Fibroblast of villous mesenchyme (primary cell): ENCODE data around the gene NOX3. TPM values are rescaled to one million over a fixed set of nuclear protein-coding genes. Genes with fewer than 3 reads are reported as not detected.
"Not testable (repeated sequence)": the region's sequence is repeated elsewhere in the genome, so short reads cannot be mapped to it uniquely, and the experiment has no call there.

ENCODE experiments used
- DNase-seq: peaks from one replicate; pipeline ENCODE4 v3.0.0-alpha.2; 2010; ENCODE audit warnings: low read depth
- H3K4me3 ChIP-seq: 2 replicates; pipeline ENCODE4 v1.5.1; 2011; ENCODE audit warnings: low read depth, mild to moderate bottlenecking, low read length
- total RNA-seq: library from RNA; depleted of rRNA; stranded (reverse); fragments of >200 nt; gene quantifications from 2 replicates; pipeline ENCODE4 v1.2.3, GENCODE V29; 2012
- TF ChIP-seq, protein P1 (sequence below): IDR thresholded peaks from 2 replicates; pipeline ENCODE4 v1.5.1; 2012; ENCODE audit warnings: low read depth, mild to moderate bottlenecking, low read length; ENCODE audit not compliant: insufficient read depth

Gene NOX3
- total RNA-seq, 1 donor, result not detected

- H3K4me3 ChIP-seq, result no peak overlapping the region
- DNase-seq, result no peak
- TF ChIP-seq, protein P1, sequence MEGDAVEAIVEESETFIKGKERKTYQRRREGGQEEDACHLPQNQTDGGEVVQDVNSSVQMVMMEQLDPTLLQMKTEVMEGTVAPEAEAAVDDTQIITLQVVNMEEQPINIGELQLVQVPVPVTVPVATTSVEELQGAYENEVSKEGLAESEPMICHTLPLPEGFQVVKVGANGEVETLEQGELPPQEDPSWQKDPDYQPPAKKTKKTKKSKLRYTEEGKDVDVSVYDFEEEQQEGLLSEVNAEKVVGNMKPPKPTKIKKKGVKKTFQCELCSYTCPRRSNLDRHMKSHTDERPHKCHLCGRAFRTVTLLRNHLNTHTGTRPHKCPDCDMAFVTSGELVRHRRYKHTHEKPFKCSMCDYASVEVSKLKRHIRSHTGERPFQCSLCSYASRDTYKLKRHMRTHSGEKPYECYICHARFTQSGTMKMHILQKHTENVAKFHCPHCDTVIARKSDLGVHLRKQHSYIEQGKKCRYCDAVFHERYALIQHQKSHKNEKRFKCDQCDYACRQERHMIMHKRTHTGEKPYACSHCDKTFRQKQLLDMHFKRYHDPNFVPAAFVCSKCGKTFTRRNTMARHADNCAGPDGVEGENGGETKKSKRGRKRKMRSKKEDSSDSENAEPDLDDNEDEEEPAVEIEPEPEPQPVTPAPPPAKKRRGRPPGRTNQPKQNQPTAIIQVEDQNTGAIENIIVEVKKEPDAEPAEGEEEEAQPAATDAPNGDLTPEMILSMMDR, result no peak
Observed at GRCh38 chr6:155487371-155488130, 31.9 kb upstream of the NOX3 start.

- DNase-seq, result no peak
- TF ChIP-seq, protein P1, result no peak
- no peak overlapping the region for H3K4me3 ChIP-seq
Observed at GRCh38 chr6:155486721-155487294, 31.2 kb upstream of the NOX3 start.

- DNase-seq, result no peak
- H3K4me3 ChIP-seq, result no peak overlapping the region
- TF ChIP-seq, protein P1, result no peak
Observed at GRCh38 chr6:155485756-155486155, 30.1 kb upstream of the NOX3 start.

DNA sequence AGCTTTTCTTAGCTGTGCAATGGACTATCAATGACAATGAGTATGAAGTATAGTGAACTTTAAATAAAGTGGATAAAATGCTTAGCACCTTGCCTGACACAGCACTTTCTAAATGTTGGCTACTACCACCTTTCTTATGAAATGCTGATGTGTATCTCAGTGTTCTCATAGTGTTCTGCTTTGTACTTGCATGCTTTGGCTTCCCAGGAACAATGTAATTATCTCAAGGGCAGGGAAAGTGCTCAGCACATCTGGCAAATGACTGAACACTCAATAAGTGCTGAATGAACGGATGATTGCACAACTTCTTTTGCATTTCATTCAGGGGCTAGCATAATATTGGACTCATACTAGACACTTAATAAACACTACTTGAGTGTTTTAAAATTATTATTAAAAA is 28.2 kb upstream of the NOX3 start:
- DNase-seq, result peak; percentile 62
- no peak overlapping the region for H3K4me3 ChIP-seq
- TF ChIP-seq, protein P1, result no peak

DNA sequence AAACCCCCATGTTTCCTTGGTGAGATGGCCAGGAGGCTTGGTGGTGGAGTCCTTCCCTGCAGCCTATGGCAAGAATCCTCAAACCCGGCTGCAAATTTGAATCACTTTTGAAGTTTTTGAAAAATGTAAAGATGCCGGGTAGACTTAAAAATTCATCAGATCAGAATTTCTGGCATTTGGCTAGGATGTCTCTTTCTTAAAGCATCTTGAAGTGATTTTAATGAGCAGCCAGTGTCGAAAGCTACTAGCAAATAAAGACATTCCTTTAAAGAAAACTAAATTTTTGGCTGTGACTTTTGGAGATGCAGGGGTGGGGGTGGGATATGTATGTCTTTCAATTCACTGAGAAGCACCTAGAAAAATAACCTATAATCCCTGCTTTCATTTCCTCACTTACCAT is 25.6 kb upstream of the NOX3 start:
- peak; percentile 8 for DNase-seq
- TF ChIP-seq, protein P1, result no peak
- no peak overlapping the region for H3K4me3 ChIP-seq

- H3K4me3 ChIP-seq, result no peak overlapping the region
- TF ChIP-seq, protein P1, result no peak
- DNase-seq, result peak; percentile 74
Observed at GRCh38 chr6:155473741-155474140, 18.1 kb upstream of the NOX3 start.

DNA sequence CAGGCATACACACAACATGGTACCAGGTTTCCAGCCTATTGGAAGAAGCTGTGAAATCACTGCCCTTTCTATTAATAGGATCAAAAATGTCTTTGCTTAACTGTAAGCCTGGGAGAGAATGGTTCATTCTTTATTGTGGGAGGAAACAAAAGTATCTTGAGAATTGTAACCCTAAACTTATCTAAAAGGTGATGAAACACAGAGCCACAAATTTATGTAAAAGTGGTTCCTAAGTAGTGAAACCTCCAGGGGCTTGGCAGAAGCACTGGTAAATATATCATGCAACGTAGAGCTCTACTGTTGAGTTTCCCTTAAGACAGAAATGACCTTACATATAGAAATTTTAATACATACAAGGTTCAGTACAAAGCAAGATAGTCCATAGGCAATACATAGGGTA is 17.2 kb upstream of the NOX3 start:
- TF ChIP-seq, protein P1, result no peak
- peak; percentile 67 for DNase-seq
- H3K4me3 ChIP-seq, result no peak overlapping the region

- not testable (repeated sequence) for H3K4me3 ChIP-seq, DNase-seq
Observed at GRCh38 chr6:155470979-155471616, 15.5 kb upstream of the NOX3 start.

DNA sequence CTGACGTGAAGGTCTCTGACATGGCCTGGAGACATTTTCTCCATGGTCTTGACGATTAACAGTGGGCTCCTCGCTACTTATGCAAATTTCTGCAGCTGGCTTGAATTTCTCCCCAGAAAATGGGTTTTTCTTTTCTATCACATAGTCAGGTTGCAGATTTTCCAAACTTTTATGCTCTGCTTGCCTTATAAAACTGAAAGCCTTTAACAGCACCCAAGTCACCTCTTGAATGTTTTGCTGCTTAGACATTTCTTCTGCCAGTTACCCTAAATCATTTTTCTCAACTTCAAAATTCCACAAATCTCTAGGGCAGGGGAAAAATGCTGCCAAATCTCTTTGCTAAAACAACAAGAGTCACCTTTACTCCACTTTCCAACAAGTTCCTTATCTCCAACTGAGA is 12.9 kb upstream of the NOX3 start:
- H3K4me3 ChIP-seq, DNase-seq: not testable (repeated sequence)
